ENCODE results near the gene PIP4K2C.
"Not testable (repeated sequence)": the region's sequence is repeated elsewhere in the genome, so short reads cannot be mapped to it uniquely, and the experiment has no call there.

PIP4K2C gene

DNA sequence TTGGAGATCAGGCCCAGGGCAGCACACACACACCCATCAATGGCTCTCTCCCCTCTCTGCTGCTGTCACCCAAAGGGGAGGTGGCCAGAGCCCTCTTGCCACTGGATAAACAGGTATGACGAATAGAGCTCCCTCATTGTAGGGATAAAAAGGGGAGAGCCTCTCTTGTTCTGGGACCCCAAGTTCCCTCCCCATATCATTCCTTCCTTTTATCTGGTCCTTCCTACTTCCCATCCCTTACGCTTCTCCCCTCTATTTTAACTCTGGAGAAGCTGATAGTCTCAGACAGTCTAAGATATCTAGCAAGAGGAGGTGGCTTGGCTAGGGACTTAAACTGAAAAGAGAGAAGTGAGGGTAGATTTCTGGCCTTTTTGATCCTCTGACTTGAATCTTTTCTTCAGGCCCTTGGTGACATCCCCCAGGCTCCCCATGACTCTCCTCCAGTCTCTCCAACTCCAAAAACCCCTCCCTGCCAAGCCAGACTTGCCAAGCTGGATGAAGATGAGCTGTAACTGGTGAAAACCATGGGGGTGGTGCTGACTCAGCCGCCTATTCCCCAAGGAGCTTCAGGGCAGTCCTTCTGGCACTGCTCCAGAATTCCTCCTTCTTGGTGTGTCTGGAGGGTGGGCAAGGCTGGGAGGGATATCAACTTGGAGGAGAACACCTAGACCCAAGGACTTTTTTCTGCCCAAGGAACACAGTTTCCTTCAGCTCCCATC, 25.6 kb downstream of the PIP4K2C start:
- DNase-seq (ENCODE audit: low spot score), result peak; percentile 12
- in situ Hi-C loops (cut with MboI; ENCODE audit: low sequenced_read_pairs, unreplicated experiment), result no loop called here
- no peak for TF ChIP-seq CTCF (IDR thresholded peaks at IDR 0.05; ENCODE audit: borderline replicate concordance, control extremely low read depth, extremely low read depth, insufficient read depth, missing control alignments)

- in situ Hi-C loops (cut with MboI; ENCODE audit: low sequenced_read_pairs, unreplicated experiment), result no loop called here
- no peak for TF ChIP-seq CTCF (IDR thresholded peaks at IDR 0.05; ENCODE audit: borderline replicate concordance, control extremely low read depth, extremely low read depth, insufficient read depth, missing control alignments)
- no peak for DNase-seq (ENCODE audit: low spot score)
Observed at GRCh38 chr12:57617942-57618341, 26.9 kb downstream of the PIP4K2C start.

GRCh38 chr12:57618431-57618830, 27.4 kb downstream of the PIP4K2C start:
- in situ Hi-C loops (cut with MboI; ENCODE audit: low sequenced_read_pairs, unreplicated experiment); DNase-seq (ENCODE audit: low spot score): not testable (repeated sequence)

- peak; percentile 15 for DNase-seq (ENCODE audit: low spot score)
- in situ Hi-C loops (cut with MboI; ENCODE audit: low sequenced_read_pairs, unreplicated experiment), result no loop called here
Observed at GRCh38 chr12:57618966-57619433, 28.0 kb downstream of the PIP4K2C start.

GRCh38 chr12:57619434-57620244, 28.6 kb downstream of the PIP4K2C start:
- DNase-seq (ENCODE audit: low spot score), result peak; percentile 46
- in situ Hi-C loops (cut with MboI; ENCODE audit: low sequenced_read_pairs, unreplicated experiment), result no loop called here
- no peak for TF ChIP-seq CTCF (IDR thresholded peaks at IDR 0.05; ENCODE audit: borderline replicate concordance, control extremely low read depth, extremely low read depth, insufficient read depth, missing control alignments)

More at GRCh38 chr12:57618966-57619433, 28.0 kb downstream of the PIP4K2C start:
- TF ChIP-seq CTCF (IDR thresholded peaks at IDR 0.05; ENCODE audit: borderline replicate concordance, control extremely low read depth, extremely low read depth, insufficient read depth, missing control alignments), result no peak

GRCh38 chr12:57620245-57620935, 29.4 kb downstream of the PIP4K2C start:
- TF ChIP-seq CTCF (IDR thresholded peaks at IDR 0.05; ENCODE audit: borderline replicate concordance, control extremely low read depth, extremely low read depth, insufficient read depth, missing control alignments), result no peak
- no peak for DNase-seq (ENCODE audit: low spot score)
- in situ Hi-C loops (cut with MboI; ENCODE audit: low sequenced_read_pairs, unreplicated experiment), result no loop called here

All from GM13976 (cell line).